HG03139 (cell line): ENCODE data around the gene NDP.
"Not testable (repeated sequence)": the region's sequence is repeated elsewhere in the genome, so short reads cannot be mapped to it uniquely, and the experiment has no call there.

Experiments
- ATAC-seq: cut with Tn5 transposase; IDR thresholded peaks from one replicate; pipeline ENCODE4 v1.9.1; 2021; ENCODE audit not compliant: unreplicated experiment

NDP gene

DNA sequence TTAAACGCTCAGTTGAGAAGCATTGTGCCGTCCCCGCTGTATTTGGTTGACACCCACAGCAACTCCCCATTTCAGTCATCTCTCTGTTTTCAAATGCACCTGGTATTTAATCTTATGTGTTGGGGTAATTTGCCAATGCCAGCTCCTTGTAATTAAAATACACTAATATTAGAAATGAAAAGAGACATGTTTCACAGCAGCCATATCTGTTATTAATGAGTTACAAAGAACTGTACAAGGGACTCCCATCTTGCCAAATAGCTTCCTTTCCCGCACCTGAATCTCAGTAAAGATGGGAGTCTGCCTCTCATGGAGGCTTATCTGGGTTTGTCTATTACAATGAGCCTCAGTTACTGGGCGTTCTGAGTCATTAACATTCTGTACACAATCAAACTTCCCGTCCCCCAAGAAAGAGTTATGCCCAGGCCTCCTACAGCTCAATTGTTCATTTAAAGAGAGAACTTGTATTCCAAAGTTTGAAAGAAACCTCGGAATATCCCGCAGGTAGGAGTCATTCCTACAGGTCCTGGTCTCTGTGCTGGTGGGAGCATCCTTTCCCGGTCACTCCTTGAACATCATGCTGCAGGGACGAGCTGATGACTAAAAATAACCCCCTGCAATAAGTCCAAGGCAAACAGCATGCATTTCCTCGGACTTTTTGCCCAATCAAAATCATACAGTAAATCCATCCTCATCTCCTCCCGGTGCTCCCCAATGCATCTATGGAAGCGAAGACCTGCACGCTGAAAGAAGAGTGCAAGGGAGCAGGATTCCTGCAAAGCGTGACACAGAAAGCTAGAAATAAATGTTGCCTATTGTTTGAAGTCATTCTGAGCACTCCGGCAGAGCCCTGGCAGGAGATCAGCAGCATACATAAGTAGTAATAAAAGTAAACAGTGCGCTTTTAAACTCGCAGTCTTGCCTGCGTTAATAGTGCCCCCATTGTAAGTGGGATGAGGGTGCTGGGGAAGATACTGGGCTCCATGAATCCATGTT lies 926 bp downstream of the NDP start:
- ATAC-seq: no peak

DNA sequence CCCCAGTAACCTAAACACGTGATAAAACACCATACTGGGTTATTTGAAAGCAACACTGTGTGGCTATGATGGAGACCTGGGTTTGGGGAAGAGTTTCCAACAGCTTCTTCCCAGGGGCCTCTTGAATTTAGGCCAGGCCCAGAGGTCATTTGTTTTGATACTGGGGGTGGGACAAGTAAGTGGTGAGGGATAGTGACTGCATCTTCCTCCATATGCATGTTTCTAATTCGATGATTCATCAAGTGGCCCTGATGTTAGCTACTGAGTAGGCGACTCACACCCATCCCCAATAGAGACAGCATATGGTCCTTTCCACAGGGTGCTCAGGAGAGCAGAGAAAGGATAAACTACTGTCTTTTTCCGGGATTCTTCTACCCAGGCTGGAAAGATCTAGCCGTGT lies 2.7 kb downstream of the NDP start:
- ATAC-seq: no peak

DNA sequence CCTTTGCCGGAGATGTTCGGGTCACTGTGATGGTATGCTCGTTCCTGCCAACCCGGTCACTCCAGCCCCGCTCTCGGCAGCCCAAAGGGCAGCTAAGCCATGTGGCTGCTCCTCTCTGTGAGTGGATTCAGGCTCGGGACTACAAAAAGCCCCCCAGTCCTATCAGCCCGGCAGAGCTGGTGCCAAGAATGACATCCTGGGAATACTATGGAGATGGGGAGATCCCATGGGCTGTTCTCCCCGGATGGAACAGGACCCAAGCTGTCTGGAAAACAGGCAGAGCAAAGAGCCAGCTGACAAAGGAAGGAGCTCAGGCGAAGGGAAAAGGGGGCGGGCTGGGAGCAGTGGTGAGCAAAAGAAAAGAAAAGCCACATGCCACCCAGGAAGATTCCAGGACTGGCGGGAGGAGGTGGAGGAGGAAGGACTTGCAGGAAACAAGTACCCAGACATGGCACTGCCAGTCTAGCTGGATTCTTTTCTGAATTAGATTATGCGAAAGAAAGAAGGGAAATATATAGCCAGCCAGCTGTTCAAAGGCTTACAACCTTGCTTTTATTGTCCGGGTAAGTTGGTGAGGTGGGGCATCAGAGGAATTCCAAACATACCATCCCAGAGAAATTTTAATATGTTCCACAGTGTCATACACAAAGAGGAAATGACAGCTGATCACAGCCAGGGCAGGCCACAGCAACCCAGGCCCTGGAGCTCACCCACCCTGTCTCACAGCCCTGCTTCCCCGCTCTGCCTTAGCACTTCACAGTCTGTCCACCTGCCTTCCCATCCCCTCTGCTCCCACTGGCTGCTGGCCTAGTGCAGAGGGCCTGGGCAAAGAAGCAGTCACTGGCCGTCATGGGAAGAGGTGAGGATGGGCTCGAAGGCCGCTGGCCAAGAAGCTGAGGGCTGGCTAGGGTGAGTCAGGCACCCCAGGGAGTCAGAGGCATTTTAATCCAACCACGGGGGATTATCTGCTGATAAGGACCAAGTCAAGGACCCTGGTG lies 3.4 kb downstream of the NDP start:
- ATAC-seq: no peak

DNA sequence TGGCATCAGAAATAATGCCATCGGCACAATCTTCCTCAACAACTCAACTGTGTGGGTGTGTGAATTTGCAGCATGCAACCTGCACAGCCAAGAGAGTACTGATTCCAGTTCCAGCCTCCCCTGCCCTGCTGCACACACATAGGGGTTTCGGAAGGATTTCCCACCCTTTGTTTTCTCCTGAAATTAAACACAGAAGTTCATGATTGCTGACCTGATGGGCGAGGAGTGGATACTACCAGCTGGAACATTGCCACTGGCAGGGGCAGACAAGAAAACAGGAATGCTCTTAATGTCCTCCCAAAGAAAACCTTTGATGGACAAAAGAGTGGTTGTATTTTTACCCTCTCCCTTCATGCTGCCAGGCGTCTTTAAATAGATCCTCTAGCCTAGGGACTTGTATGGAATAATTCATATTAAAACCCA lies 4.8 kb downstream of the NDP start:
- ATAC-seq: no peak

DNA sequence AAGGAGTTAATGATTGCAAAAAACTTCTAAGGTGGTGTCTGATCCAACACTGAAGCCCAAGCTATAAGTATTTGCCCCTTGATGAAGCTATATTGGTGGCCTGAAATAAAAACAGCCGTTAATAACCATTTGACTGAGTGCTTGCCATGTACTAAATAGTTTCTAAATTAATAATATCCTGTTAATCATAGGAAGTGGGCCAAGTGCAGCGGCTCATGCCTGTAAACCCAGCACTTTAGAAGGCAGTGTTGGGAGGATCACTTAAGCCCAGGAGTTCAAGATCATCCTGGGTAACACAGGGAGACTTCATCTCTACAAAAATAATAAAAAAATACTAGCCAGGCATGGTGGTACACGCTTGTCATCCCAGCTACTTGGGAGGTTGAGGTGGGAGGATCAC lies 8.3 kb downstream of the NDP start:
- no peak for ATAC-seq

DNA sequence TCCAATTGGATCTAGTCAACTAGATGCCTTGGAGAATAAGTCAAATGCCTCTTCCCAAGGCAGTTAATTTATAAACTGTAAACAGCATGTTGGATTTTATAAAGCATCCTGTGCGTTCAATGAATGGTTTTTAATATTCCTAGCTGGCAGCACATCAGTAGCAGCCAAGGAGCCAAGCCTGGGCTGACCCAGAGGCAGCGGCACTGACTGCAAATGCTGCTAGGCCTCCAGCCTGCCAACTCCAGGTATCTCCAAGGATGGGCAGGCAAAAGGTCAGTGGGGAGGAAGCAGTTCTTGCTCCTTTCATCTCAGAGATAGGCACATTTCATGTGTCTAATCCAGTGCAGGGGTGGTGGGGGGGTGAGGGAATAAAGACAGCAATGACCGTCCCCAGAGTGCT lies 9.5 kb downstream of the NDP start:
- ATAC-seq: no peak

DNA sequence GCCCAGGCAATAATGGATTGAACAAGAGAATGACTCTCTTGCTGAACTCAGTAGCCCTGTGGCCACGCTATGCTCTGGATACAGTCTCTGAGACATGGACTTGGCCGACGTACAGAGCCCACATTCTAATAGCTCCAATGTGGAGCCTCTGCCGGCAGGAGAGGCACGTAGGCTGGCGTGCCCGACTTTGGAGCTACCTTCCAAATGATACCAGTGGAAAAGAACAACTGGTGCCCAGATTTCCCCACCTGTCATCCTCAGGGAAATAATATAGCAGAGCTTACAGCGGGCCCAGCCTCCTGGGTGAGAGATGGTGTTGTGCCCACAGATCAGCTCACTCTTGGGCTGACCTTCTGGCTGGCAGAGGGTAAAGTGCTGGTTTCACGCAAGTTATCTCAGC lies 10.6 kb downstream of the NDP start:
- no peak for ATAC-seq

DNA sequence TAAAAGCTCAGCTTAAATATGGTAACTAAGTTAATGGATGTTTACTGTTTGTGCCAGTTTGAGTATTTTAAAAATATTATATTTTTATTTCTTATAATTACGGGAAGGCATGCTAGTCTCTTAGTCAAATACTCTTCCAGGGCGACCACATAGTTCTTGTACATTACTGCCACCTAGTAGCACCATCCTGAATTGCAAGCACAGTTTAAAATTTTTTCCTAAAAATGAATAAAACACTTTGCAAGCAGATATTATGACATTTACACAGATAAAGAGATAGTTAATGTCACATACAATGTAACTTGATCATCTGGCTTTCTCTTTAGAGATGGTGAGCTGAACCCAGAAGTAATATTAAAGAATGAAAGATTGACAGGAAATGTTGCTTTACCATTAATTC lies 11.5 kb downstream of the NDP start:
- ATAC-seq: no peak

DNA sequence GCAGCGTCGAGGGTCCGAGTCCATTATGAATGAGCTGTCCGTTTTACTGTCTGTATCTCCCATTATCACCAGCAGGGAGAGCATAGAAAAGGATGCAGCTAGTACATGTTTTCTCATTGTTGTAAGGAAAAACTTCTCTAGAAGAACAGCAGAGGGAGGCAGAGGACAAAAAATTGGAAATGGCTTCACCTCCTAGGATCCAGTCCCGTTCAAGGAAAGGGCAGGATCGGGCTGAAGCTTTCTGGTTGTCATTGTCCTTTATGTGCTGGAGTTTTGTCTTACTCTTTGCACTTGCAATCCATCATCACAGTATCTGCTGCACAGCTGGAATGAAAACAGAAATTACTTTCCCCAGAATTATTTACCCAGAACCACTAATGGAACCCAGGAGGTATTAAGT lies 14.7 kb downstream of the NDP start:
- ATAC-seq: peak; percentile 54

DNA sequence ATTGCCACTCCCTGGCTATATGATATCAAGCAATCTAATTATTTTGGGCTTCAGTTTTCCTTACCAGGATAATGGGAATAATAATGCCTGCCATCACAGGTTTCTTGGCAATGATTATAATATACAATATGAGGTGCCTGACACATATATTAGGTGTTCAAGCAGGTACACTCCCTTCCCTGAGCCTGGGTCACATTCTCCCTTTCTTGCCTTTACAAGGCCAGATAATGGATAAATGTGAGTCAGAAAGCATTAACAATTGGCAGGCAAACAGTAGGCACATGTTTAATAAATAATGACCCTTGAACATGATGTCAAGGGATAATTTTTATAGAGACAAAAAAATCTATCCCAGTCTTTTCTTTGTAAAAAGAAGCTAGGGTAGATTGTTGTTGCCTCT lies 17.2 kb downstream of the NDP start:
- ATAC-seq: no peak

DNA sequence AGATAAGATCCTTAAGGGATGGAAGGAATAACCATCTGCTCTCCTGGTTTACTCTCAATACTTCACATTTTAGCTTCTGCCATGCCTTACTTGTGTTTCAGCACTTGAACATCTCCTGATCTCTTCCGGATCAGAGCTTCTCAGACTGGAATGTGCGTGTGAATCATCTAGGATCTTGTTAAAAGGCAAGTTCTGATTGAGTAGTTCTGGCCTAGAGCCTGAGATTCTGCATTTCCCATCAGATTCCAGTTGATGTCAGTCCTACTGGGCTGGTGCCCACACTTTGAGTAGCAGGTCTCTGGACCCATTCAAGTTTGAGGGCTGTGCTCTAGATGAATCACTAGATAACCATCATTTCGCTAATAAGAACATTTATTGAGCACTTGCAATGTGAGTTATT lies 20.0 kb downstream of the NDP start:
- no peak for ATAC-seq

DNA sequence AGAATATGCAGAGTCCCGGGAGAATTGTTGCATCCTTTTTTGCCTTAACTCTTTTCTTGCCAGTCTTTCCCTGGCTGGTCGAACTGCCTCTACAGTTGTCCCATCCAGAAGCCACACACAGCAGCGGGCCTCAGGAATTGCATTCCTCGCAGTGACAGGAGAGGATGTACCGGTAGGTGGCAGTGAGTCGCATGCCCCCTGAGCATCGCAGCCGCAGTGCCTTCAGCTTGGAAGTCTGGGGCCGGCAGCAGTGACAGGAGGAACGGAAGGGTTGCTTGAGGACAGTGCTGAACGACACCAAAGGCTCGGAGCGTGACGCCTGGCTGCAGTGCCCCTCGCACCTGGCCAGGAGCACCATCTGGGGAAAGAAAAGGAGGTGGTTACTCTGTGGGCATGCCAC lies 23.5 kb downstream of the NDP start:
- ATAC-seq: no peak

DNA sequence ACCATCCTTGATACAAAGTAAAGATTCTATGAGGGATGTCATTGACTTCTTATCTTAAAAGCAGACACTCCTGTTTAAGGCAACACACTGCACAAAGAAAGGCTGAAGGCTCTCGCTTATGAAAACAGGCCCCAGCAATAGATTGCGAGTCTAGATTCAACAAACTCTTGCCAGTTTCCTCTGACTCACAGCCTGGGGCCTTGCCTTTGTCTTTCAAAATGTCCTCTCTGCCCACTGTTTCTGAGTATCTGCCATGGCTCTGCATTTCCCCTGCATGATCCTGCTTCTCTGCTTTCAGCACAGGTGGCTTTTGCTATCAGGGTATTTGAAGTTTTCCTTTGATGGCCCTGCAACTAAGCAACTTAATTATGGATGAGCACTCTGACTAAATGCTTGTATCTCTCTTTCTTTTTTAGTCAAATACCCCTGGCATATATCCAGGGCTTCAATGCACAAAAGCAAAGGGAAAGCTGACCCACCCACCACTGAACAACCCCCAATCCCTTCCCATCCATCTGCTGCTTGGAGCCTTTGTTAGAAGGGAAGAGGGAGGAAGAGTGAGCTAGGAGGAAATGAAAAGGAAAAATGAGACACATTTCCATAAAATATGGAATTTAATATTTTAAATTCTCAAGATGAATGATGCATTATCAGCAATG lies 32.2 kb downstream of the NDP start:
- no peak for ATAC-seq

DNA sequence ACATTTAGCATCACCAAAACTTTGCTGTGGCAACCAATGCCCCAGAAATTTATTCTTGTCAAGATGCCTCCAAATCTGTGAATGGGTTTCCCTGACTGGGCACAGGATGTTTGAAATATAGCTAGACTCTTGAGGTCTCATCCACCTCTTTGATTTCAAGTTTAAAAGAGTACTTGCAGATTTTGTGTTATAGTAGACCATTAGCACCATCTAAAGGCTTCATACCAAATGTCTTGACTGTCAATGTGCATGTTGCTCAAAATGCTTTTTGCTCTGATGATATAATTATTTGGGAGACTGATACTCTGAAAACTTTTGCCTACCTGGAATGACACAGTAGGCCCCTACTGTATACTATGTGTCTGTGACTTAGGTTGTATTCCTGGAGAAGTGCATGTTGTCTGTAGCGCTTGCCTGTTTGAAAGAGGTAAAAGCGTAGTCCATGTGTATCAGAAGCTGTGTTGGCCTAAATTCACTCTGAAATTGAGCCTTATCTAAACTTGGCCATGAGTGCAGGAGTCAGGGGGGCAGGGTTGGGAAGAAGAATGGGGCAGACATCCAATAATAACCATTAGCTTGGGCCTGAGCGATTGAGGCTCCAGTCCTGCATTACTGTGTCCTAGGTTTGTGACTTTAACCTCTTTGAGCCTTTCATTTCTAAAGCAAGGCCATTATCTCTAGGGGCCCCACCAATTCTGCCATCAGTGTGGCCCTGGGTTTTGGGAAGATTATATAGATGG lies 33.8 kb downstream of the NDP start:
- ATAC-seq: no peak

DNA sequence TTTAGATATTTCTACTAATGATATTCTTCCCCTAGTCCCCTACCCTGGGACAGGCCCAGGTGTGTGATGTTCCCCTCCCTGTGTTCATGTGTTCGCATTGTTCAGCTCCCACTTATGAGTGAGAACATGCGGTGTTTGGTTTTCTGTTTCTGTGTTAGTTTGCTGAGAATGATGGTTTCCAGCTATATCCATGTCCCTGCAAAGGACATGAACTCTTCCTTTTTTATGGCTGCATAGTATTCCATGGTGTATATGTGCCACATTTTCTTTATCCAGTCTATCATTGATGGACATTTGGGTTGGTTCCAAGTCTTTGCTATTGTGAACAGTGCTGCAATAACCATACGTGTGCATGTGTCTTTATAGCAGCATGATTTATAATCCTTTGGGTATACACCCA lies 51.2 kb downstream of the NDP start:
- not testable (repeated sequence) for ATAC-seq

DNA sequence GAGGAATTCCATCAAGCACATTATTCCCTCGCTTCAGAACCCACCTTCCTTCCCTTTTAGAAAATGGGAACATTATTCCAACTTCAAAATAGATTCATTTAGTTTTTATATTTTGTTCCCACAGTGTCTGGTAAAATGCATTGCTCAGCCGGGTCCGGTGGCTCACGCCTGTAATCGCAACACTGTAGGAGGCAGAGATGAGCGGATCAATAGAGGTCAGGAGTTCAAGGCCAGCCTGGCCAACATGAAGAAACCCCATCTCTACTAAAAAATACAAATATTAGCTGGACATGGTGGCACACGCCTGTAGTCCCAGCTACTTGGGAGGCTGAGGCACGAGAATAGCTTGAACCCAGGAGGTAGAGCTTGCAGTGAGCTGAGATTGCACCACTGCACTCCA lies 62.4 kb downstream of the NDP start:
- not testable (repeated sequence) for ATAC-seq

DNA sequence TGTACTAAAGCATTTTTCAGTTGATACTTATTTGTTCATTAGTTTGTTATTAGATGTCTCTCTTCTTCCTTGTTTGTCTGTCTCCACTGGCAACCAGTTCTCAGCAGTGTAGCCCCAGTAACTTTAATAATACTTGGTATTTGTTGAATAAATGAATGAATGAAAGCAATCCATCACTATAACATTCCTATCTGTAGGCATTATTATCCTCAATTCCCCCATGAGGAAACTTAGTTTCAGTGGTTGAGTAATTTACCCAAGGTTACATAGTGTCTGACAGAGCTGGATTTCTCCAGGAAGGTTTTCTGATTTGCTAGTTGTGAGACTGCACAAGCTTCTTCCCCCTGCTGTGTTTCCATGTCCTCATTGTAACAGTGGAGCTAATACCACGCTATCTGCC lies 63.2 kb downstream of the NDP start:
- no peak for ATAC-seq

DNA sequence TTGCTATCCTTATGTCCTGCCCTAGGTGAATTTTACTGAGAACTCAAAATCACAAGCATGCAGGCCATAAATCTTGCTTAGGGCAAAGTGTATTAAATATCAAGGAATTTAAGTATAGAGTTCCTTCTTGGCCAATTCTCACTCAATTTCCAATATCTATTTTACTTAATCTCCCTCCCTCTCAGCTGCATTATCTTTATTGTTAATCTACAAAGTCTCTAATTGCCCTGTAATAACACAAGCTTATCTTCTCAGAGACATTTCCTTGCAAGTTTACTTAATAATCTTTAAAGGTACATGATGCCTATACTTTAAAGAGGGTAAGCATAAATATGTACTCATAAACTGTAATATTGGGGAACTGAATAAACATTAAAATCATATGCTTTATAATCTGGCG lies 64.0 kb downstream of the NDP start:
- no peak for ATAC-seq

DNA sequence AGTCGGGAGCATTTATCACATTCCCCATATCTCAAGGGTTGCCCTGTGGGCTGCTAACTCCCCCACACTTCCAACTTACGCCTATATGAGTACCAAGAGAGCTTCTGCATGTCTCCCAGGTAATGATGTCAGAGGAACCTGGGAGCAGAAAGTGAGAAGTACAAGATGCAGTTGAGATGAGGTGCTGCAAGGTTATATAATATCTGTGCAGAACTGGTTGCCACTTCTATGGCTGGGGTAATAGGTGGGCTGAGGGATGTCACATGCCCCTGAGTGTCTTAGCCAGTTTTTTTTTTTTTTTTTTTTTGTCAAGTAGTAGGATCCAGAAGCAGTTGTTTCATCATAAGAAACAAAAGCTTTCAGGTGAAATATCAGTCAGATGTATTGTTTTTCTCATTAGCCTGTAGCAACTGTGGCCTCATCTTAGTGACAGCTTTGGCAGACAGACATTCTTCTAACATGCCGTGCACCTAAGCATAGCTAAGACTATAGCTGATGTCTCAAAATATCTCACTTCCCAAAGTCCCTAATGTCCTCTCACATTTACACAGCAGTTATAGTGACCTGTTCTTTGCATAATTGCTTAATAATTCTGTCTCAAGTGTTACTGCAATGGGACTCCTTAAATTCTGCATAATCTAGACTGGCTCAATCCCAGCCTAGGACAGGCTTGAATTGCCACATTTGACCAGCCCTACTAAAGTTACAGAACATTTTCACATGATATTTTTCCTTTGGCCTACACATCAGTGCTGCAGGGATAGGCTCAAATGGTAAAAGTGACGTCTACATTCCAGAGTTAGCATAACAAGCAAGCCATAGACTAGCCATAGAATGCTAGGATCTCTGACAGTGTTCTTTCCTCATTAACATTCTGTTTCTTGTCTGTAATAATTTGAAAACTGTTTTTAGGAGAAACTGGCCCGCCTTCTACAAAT lies 73.0 kb downstream of the NDP start:
- no peak for ATAC-seq
